Endometrial microvascular endothelial cells (primary cell): ENCODE results near the gene STK40. TPM values are rescaled to one million over a fixed set of nuclear protein-coding genes. Genes with fewer than 3 reads are reported as not detected.

Source experiments
- in situ Hi-C: cut with HindIII; loops from 2 replicates; pipeline ENCODE4 v1.10.0; 2017; ENCODE audit warnings: low sequenced_read_pairs, low pct_unique_long_range_greater_than_20kb; ENCODE audit errors: inconsistent ontology term
- total RNA-seq: library from RNA; depleted of rRNA; stranded (reverse); fragments of >200 nt; gene quantifications from one replicate; pipeline ENCODE4 v1.2.3, GENCODE V29; 2015; ENCODE audit errors: inconsistent ontology term

The STK40 gene
- total RNA-seq, 1 donor from 2014 or later: 29.4 TPM

DNA sequence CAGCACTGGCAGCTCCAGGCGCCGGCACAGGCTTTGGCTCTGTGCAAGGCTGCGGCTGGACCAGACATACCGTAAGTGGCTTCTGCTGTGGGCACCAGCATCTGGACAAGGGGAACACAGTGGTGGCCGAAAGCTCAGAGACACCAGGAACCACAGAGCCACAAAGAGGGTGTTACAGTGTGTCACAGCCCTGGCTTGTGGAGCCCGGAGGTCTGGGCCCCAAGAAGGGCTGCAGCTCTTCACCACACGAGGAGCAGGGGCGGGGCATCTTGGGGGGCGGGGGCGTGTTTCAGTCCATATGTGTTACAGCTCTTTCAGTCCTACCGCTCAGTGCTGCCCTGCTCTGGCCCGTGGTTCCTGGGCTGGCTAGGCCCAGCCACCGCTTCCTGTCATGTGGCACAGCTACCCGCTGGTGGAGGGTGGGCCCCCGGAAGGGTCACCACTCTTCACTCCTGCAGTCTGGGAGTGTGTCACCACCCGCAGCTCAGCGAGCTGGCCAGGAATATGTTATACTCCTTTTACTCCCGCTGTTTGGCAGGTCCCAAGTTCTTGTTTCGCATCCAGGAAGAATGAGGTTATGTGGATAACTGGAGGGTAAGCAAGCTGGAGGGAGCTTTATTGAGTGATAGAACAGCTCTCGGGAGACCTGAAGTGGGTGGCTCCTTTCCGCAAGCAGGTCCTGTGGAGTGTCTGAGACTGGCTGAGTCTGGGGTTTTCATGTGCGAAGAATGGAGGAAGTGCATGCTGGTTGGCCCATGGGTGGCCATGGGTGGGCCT is 15.3 kb upstream of the STK40 start:
- in situ Hi-C loops: no loop called here

DNA sequence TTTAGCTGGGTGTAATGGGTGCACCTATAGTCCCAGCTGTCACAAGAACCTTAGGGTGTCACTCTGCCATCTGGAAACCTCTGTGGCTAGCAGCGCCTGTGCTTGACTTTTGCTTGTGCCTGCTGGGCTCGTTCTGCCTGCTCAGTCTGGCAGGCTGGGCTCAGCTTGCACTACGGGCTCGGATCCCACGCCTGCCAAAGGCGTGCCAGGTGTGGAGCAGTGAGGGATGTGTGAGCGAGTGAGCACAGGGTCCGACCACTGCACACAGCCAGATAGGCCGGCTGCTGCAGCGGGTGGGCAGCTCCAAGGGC is 14.7 kb upstream of the STK40 start:
- in situ Hi-C loops: no loop called here

DNA sequence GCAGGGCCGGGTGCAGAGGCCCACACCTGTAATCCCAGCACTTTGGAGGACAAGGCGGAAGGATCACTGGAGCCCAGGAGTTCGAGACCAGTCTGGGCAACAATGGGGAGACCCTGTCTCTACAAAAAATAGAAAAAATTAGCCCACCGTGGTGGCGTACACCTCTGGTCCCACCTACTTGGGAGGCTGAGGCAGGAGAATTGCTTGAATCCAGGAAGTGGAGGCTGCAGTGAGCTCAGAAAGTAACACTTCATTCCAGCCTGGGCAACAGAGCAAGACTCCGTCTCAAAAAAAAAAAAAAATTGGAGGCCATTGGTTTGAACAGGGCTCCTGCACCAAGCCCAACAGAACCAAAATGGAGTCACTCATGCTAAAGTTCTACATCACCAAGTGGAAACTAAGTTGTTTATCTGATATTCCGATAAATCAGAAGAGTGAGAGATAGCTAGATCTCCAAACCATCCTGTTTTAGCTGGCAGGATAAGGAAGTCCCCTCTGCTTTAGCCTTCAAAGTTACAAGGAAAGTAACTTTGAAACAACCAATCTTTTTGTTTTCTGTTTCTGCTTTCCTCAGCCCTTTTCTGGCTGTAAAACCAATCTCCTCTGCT is 12.8 kb upstream of the STK40 start:
- in situ Hi-C loops: no loop called here

DNA sequence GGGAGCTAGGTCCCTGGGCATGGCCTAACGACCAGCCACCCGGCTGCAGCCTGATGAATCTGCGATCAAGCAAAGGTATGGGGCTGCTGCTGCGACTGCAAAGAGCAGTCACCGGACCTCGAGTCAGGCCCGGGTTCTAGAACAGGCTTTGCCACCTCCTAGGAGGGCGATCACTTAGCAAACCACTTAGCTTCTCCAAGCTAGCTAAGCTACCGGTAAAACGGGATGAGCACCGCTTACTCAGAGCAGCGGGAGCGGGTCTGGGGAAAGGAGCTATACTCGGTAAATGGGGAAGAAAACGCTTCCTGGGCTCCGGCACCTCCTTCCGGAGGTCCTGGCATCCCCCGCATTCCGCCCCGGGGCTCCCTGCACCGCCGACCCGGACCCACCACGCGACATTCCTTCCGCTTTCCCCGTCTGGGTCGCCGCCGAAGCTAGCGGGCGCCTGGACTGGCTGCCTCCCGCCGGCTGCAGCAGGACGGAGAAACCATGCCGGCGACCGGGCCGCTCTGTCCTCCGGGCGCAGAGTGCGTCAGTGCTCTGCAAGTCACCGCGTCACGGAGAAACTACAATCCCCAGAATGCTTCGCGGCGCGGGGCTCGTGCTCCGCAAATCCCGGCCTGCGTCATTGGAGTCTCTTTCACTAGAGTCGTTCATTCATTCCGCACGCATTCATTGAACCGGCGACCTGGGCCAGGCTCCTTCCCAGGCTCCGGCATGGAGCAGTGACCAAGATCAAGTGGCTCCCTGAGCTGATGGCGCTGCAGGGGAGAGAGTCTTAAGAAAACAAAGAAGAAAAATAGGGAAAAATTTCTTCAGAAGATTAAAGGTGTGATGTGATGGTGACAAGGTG is 11.9 kb upstream of the STK40 start, which contains the start of gene LSM10:
TSS of gene LSM10 (minus strand) at position 531 of the 853 bp plus-strand sequence. CDS start 3,779 bp downstream, outside the sequence.
- in situ Hi-C loops: no loop called here

DNA sequence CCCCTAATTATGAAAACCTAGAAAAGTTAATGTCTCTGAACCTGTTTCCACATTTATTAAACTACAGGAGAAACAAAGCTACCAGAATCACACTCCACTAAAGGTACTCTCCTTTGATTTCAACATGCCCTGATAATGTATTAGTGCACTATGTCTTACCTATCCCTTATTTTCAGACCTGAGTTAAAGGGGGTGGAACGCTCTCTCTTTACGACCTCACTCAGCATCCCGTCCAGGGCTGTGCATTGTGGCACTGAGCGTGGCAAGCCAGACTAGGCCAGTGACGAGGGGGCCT is 11.3 kb upstream of the STK40 start:
- in situ Hi-C loops: no loop called here

DNA sequence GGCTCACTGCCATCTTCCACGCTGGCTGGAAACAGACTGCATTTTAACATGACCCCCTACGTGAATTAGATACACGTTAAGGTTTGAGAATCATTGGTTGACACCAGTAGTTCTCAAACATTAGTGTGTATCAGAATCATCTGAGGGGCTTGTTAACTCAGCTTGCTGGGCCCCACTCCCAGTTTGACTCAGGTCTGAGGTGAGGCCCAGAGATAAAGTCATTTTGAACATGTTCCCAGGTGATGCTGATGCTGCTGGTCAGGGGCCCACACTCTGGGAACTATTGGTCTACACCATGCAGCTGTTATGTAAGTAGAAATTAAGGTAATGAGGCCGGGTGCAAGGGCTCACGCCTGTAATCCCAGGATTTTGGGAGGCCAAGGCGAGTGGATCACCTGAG is 10.6 kb upstream of the STK40 start:
- in situ Hi-C loops: no loop called here

DNA sequence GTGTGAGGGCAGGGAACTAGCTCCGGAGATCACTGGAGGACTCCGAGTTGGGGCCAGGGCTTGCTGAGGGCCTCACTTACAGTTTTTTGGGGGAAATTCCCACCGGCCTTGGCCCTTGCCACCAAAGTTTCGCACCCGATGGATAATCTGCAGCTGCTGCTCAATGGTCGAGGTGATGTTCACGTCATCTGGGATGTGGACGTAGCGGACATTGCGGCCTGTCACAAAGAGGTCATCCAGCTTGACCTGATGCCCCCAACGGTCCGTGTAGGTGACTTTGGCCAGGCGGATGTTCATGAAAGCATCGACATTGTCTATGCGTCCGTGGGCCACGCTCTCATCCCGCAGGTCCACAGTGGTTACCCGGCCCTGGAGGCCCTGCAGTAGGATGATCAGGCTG is 8.0 kb upstream of the STK40 start:
- in situ Hi-C loops: no loop called here

DNA sequence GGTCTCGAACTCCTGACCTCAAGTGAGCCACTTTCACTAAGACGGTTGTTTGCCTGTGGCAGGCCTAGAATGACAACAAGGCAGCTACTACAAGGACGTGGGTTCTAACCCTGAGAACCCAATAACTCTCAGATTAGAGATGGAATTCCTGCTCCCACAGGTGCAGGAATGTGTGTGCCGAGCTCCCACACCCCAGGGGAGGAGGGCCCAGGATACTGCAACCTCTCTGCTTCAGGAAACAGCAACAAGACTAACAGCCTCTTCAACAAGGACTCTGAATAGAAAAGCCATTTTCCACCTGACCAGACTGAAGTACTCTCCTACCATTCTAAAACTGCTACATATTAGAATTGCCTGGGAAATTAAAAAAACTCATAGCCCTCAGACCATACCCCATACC is 7.1 kb upstream of the STK40 start:
- in situ Hi-C loops: no loop called here

DNA sequence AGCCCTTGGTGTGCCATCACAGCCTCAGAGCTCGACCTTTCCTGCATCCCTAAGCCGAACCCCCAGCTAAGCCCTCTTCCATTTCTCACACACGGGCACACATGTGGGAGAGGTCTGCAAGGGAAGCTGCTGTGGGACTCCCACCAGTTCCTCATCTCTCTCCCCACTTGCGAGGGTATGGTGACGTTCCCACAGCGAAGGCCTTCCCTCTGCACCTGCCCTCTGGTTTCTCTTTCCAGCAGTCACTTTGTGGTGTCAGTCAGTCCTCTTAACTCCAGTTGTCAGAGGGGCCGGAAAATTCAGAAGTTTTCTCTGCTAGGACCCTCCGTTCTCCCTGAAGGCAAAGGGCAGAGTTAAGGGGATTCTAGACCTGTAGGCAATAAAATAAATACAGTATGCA is 5.5 kb upstream of the STK40 start:
- in situ Hi-C loops: no loop called here

DNA sequence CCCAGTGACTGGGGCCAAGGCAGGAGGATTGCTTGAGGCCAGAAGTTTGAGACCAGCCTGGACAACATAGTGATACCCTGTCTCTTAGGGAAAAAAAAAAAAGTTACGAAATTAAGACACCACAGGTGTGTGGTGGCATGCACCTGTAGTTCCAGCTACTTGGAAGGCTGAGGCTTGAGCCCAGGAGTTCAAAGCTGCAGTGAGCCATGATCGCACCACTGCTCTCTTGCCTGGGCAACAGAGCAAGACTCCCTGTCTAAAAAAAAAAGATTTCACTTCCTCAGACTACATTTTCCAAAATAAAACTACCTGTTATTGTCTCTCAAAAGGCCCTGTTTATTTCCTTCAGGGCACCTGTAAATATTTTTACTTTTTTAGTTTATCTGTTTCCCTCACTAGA is 4.7 kb upstream of the STK40 start:
- in situ Hi-C loops: no loop called here

DNA sequence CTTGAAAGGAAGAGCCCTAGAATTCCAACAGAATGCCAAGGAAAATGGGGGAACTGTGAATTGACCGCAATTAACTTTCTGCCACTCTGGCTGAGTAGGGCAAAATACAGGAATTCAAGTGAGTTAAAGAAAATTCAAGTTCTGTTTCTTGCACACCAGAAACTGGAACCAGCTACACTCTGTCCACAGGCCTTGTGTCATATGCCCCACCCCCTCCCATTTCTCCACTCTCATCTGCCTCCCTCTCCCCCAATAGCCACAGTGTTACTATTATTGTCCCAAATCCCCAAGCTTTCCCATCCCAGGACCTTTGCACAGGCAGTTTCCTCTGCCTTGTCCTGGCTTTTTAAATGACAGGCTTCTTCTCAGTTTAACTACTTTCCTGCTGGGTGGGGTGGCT is 4.3 kb upstream of the STK40 start:
- in situ Hi-C loops: no loop called here

DNA sequence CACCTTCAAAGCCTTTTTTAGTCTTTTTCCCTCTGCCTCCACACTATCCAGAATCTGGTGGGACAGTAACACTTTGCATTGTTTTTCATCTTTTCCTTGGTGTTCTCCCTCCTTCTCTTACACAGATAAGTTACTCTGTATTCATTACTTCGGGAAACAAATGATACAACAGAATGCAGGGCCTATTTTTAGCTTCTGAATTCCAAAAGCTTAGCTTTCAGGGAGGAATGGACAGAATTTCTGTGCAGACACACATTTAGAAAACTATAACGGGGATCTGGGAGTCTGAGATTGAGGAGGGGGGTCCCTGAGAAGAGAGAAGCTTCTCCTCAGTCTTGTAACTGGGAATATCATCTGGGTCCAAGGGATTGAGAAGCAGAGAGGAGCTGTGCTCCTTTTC is 3.5 kb upstream of the STK40 start:
- in situ Hi-C loops: no loop called here

DNA sequence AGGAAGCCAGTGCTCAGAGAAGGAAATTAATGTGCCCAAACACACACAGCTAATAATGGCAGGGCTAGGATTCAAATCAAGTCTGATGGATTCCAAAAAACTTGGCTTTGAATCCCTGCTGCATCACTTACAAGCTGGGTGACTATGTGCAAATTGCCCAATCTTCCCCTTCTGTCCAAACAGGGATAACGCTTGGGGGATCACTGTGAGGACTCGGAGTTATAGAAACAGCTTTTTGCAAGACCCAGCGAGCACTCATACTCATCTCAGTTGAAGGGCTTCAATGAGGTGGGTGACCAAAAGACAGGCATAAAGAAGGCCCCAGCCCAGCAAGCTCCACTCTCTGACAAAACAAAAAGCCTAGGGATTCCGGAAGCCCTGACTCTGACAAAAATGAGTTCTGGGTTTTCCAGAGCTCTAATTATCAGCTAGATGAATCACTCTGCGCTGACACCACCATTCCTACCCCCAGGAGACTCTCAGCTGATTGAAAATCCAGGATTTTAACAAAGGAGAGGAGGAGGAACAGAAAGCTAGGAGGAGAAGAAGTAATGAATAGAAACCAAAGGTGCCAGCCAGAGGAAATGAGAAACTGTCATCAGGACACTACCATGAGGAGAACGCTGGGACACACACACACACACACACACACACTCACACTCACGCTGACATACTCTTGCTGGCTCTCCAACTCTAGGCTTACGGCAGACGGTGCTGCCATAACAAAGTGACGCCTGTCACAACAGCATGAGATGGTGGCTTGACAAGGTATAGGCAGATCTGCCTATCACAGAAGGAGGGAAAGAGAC is 1.6 kb upstream of the STK40 start:
- in situ Hi-C loops: no loop called here

DNA sequence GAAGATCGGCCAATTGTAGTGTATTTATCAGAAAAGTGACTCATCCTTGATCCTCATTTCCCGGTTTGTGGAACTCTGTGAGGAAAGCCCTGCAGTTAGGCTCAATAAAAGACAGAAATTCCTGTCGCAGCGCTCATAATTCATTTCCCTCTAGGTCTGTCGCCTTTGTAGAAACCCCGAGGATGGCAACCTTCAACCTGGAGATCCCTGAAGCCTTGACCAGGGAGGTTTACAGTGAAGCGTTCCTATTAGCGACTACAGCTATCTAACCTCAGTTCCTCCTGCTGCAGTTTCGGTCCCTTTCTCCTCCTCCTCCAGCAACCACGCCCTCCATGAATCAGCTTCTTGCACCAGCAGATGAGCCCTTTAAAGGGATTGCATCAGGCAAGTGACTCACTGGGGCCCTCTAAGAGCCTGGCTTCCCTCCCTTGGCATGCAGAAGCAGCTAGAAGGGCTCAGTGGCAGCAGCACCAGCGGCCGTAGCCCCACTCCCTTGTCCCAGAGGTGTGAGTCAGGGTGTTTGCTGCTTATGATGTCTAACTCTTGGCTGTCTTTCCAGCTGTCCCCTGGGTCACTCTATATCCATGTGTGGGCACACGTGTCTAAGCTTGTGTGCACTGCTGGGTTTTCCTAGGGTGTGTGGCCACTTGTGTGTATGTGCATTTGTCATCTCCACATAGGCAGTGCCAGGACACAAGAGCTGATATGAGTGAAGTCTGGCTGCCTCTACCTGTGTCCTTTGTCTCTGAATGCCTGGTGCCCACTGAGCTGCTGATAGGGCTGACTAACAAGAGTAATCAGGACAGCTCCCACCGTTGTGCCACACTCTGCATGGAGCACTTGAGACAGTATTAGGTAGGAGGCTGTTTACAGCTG is 779 bp upstream of the STK40 start:
- in situ Hi-C loops: no loop called here

DNA sequence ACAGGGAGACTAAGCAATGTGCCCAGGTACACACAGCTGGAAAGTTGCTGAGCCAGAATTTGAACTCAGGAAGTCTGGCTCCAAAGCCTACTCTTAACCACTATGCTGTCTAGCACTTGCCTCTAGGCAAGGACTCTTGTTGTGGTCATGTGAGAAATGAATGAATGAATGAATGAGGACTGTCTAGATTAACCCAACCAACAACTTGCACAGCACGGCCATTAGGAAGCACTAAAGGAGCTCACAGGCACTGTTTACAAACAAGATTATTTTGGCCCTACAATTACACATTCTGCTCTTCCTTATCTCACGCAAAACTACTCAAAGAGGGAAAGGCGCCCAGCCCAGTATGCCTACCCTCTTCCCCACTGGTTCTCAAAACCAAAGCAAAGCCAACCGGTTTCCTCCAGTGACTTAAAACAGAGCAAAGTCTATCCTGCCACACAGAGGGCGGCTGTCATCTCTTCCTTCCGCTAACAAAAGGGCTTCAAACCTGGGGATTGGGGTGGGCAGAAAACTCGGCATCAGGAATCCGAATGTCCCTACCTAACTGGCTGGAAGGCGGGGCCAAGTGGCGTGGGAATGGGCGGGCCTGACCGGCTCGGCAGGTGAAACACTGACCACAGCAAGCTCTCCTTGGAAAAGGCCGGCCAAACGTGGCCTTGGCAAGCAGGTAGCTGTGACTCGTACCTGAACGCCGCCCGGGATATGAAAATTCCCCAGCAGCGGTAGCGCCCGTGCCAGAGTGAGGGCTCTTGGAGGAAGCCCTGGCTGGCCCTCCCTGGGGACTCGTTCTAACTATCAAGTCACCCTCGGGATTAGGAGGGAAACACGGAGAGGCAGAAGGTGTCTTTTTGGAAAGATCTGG is 948 bp downstream of the STK40 start:
- in situ Hi-C loops: no loop called here

DNA sequence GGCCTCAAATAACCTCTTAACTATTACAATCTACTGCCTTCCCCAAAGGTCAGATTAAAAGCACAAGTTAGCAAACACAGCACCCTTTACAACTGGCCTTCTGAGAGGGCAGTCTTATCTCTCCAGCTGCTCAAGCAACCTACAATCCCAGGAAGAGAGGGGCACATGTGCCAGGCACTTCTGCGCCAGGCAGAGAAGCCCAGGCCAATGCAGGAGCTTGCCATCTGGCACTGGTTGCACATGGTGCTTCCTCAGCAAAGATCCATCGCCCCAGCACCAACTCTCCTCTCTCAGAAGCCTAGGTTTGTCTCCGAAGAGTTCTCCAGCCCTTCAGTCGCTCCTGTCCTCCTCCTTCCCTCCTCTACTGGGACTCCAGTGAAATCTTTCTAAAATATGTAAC is 2.5 kb downstream of the STK40 start:
- in situ Hi-C loops: no loop called here

DNA sequence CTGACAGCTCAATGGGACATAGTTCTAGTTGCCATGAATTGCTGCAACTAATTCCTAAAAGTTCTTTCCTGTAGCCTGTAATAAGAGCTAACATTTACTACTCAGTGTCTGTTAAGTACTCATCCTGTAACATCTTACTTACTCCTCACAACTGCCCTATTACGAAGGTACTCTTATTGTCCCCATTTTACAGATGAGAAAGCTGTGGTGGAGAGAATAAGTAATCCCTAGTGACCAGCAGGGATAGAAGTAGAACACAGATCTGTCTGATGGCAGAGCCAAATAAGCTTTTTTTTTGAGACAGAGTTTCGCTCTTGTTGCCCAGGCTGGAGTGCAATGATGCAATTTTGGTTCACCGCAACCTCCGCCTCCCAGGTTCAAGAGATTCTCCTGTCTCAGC is 3.1 kb downstream of the STK40 start:
- in situ Hi-C loops: no loop called here

DNA sequence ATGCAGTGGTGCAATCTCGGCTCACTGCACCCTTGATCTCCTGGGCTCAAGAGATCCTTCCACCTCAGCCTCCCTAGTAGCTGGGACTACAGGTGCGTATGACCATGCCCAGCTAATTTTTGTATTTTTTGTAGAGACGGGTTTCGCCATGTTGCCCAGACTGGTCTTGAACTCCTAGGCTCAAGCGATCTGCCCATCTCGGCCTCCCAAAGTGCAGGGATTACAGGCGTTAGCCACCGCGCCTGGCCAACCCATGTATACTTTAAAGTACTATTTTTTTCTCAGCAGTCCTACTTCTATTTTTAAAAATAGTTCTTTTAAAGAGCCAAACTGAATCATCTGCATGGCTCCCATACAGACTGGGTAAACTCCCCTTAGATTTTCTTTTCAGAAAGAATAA is 3.5 kb downstream of the STK40 start:
- in situ Hi-C loops: no loop called here
